ENCODE results near the gene PTH1R.

The PTH1R gene

DNA sequence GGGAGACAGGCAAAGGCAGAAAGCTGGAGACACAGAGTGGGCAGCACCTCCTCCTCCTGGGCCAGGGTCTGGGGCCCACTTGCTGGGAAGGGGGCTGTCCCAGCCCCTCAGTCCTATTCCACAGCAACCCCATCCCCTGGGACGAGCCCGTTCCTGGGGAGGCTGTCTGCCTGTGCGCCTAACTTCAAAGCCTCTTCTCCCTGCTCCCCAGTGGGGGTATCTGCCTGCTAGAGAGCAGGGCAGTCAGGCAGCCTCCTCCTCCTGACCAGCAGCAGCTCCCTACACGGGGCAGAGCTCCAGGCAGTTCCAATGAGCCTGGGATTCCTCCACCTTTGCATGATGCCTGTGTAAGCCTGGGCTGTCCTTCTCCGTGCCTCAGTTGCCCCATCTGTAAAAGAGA lies 6.9 kb downstream of the PTH1R start:
- no peak for DNase-seq

DNA sequence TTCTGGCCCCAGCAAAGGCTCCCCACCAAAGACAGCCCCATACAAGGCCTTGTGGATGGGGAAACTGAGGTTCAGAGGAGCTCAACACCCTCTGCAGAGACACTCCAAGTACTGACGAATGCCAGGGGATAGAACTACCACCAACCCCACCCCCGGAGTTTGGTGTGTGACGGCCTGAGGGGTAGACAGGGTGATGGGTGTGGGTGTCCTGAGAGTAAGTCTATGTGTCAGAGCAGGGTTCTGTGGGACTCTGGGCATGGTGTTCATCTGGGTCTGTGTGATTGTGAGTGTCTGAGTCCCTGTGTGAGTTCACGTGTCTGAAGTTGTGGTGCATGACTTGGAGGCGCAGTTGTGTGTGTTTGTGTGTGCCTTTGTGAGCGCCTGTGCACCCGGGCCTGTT lies 7.4 kb downstream of the PTH1R start:
- DNase-seq, result no peak

DNA sequence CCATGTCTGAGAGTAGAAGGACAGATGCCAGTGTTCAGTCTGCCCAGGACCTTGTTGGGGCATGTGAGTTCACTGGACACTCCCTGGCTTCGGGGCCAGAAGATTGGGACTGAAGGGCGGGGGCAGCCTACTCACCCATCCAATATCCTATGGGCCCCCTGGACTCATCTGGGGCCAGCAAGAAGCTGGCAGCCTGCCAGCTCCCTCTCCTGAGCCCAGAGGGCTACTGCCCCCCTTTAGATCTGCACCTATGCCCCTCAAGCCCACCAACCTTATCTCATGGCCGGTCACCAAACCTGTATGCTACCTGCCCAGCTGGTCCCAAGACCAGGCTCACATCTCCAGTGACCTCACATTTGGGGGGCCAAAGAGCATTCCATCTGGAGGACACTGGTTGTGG lies 8.1 kb downstream of the PTH1R start:
- no peak for DNase-seq

DNA sequence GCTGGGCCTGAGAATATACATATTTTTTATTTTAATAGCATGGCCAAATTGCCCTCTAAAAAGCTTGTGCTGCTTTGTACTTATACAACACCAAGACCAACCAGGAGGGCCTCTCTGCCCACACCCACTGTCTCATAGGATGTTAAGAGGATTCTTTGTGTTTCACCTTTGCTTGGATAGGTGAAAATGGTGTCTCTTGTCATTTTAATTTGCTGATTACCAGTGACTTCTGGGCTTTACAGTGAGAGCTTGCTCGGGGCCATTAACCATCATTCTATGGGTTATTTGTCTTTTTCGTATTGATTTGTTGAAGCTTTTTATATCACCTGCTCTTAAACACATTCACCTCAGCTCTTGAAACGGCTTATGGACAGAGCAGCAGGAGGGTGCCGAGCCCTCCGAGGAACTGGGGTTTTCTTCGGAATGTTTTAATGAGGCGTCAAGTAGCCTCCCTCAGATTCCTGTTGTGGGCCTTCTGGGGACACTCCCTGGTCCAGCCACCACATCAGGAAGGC lies 10.5 kb downstream of the PTH1R start:
- no peak for DNase-seq

DNA sequence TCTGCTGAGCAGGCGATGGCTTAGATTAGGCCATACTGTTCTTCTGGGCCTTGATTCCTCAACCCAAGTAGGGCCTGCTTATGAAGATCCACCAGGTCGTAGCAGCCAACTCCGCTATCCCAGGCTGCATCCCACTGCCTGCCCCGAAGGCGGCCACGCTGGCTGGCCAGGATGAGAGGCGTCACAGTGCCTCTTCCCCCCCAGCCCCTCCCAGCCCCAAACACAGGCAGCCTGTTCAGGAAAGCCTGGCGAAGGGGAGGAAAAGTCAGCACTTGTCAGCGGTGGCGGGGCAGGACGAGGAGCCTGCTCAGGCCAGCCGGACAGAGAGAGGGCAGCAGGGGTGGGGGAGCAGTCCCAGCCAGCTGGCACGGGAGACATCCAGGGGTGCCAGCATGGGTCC lies 11.2 kb downstream of the PTH1R start:
- DNase-seq, result no peak

GRCh38 chr3:46889381-46890110 lies 12.0 kb downstream of the PTH1R start:
- no peak for DNase-seq

GRCh38 chr3:46890132-46890531 lies 12.6 kb downstream of the PTH1R start:
- no peak for DNase-seq

DNA sequence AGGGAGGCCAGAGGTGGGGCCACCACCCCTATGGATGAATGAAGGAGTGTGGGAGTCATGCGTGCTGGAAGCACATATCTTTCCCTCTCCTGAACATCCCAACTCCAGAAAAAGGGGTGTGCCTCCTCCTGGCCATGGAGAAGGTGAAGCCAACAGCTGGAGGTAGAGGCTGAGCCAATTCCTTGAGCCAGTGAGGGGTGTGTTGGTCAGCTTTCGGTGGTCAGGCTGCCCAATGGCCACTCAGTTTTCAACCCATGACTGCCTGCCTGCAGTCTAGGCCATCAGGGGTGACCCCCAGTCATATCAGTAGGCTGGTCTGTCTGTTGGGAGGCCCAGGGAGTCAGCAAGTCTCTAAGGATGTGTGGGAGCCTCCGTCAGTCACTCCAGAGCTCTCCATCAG lies 13.6 kb downstream of the PTH1R start:
- DNase-seq, result no peak

- DNase-seq, result no peak
These were observed 15.0 kb downstream of the PTH1R start for GRCh38 chr3:46892285-46893145.

DNA sequence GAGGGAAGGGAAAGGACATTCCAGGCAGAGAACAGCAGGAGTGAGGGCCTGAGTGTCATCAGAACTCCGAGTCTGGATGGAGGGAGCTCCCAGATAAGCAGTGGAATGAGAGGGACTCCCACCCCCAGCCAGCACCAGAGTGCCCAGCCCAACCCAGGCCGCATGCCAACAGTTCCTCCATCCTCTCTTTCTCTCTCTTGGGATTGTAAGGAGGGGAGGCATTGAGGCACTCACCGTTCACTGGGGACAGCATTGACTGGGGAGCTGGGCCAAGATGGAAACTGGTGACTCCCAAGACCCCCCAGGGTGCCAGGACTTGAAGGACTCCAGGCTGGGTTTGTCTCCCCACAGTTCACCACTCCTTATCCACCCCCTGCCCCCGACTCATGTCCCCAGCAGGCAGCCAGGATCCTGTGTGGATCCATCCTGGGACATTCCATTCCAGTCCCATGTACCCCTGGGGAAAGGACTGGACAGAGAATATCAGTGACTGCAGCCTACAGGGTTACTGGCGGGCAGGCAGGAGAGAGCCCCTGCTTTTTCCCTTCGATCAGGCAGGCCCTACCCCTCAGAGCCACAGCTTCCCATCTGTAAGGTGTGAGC lies 15.7 kb downstream of the PTH1R start:
- no peak for DNase-seq

DNA sequence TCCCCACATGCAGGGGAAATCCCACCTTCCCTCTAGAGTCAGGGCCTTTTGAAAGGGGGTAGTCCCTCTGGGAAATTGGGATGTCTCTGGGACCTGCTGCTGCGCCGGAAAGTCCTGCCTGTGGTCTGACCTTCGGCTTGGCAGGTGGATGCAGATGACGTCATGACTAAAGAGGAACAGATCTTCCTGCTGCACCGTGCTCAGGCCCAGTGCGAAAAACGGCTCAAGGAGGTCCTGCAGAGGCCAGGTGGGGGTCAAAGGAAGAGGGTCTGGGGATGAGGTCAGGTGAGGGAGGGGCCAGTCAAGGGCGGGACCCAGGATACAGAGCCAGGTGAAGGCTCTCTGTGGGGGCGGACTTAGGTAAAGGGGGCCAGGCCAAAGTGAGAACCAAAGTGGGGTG lies 16.2 kb downstream of the PTH1R start:
- DNase-seq, result no peak

- no peak for DNase-seq
These were observed 16.7 kb downstream of the PTH1R start for GRCh38 chr3:46894256-46894655.

DNA sequence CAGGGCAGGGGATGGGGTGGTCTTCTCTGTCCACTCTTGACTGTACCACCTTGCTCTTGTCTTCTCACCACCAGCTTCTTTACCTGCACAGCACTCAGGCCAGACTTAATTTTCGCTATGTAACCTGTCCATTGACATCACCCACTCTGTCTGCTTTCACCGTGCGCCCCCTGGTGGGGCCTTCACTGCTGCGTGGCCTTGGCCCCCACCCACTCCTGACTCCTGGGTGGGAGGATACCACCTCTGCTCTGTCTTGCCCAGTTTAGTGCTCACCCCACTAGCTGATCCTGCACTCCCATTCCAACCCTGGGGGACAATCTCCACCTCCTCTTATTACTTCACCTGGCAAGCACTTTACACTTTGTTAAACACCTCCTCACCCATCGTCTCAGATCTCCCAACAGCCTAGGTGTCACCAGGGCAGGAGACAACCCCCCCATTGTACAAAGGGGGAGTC lies 17.7 kb downstream of the PTH1R start:
- DNase-seq, result peak; percentile 72

- no peak for DNase-seq
These were observed 18.2 kb downstream of the PTH1R start for GRCh38 chr3:46895761-46896160.

GRCh38 chr3:46896386-46896785 lies 18.9 kb downstream of the PTH1R start:
- no peak for DNase-seq

GRCh38 chr3:46897031-46897430 lies 19.5 kb downstream of the PTH1R start:
- no peak for DNase-seq

GRCh38 chr3:46897829-46898320 lies 20.4 kb downstream of the PTH1R start:
- DNase-seq, result no peak

- no peak for DNase-seq
These were observed 21.0 kb downstream of the PTH1R start for GRCh38 chr3:46898321-46899150.

- DNase-seq, result no peak
These were observed 21.9 kb downstream of the PTH1R start for GRCh38 chr3:46899151-46900006.

DNA sequence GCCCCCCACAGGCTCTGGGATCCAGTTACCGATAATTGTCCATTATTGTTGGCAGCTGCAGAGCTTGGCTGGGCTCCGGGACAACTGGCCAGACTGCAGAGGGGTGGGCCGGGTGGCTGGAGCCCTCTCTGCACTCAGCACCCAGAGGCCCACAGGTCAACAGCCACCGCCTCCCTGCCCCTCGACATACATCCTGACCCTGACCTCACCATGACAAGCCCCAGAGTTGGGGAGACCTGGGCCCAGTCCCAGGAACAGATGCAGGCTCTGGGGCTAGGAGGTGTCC lies 22.4 kb downstream of the PTH1R start:
- no peak for DNase-seq

- no peak for DNase-seq
These were observed 22.8 kb downstream of the PTH1R start for GRCh38 chr3:46900356-46900755.

- DNase-seq, result no peak
These were observed 23.5 kb downstream of the PTH1R start for GRCh38 chr3:46901061-46901460.

Measured in central memory CD4-positive, alpha-beta T cell (primary cell).